HPDE6-E6E7 (cell line): ENCODE data around the gene SMIM12.
A peak's percentile ranks its signal among the peaks of the same experiment; 100 is the strongest.

Experiments used
- DNase-seq: peaks from one replicate; pipeline ENCODE4 v3.0.0; 2011; ENCODE audit warnings: missing footprints; ENCODE audit errors: extremely low spot score

SMIM12 gene

GRCh38 chr1:34859446-34860200, at the start of gene SMIM12:
Gene SMIM12, minus strand, starts transcription at chr1:34859749. Its CDS starts 3,772 bp downstream, at chr1:34855977.
- DNase-seq, result peak; percentile 94

GRCh38 chr1:34908369-34908768, 48.8 kb upstream of the SMIM12 start:
- no peak for DNase-seq

GRCh38 chr1:34907487-34908090, 48.0 kb upstream of the SMIM12 start:
- DNase-seq, result no peak

GRCh38 chr1:34906756-34907155, 47.2 kb upstream of the SMIM12 start:
- DNase-seq, result no peak

- no peak for DNase-seq
Observed at GRCh38 chr1:34906222-34906621, 46.7 kb upstream of the SMIM12 start.

- no peak for DNase-seq
Observed at GRCh38 chr1:34905098-34905459, 45.5 kb upstream of the SMIM12 start.

- no peak for DNase-seq
Observed at GRCh38 chr1:34904236-34905097, 44.9 kb upstream of the SMIM12 start.

GRCh38 chr1:34901919-34902318, 42.4 kb upstream of the SMIM12 start:
- DNase-seq, result no peak

- DNase-seq, result no peak
Observed at GRCh38 chr1:34900775-34901502, 41.4 kb upstream of the SMIM12 start.

GRCh38 chr1:34899906-34900305, 40.4 kb upstream of the SMIM12 start:
- no peak for DNase-seq

GRCh38 chr1:34899471-34899870, 39.9 kb upstream of the SMIM12 start:
- no peak for DNase-seq

- DNase-seq, result no peak
Observed at GRCh38 chr1:34898330-34898761, 38.8 kb upstream of the SMIM12 start.

GRCh38 chr1:34896612-34897011, 37.1 kb upstream of the SMIM12 start:
- no peak for DNase-seq

GRCh38 chr1:34889705-34890104, 30.2 kb upstream of the SMIM12 start:
- DNase-seq, result no peak

GRCh38 chr1:34887593-34887992, 28.0 kb upstream of the SMIM12 start:
- no peak for DNase-seq

GRCh38 chr1:34885405-34886247, 26.1 kb upstream of the SMIM12 start:
- no peak for DNase-seq

- peak; percentile 22 for DNase-seq
Observed at GRCh38 chr1:34884961-34885360, 25.4 kb upstream of the SMIM12 start.

- DNase-seq, result no peak
Observed at GRCh38 chr1:34884536-34884935, 25.0 kb upstream of the SMIM12 start.

- DNase-seq, result no peak
Observed at GRCh38 chr1:34879230-34879629, 19.7 kb upstream of the SMIM12 start.

- DNase-seq, result no peak
Observed at GRCh38 chr1:34876406-34876805, 16.9 kb upstream of the SMIM12 start.
